HPDE6-E6E7 (cell line): ENCODE measurements around the gene FOSB.

Experiments
- DNase-seq: peaks from one replicate; pipeline ENCODE4 v3.0.0; 2011; ENCODE audit warnings: missing footprints; ENCODE audit errors: extremely low spot score

FOSB gene

GRCh38 chr19:45524575-45525129, 56.9 kb downstream of the FOSB start:
- no peak for DNase-seq
